RWPE2 (cell line): Measurements from ENCODE around the gene FHIT.
A peak's percentile ranks its signal among the peaks of the same experiment; 100 is the strongest.

Experiments used
- ATAC-seq: fragments of 200-7000 bp; cut with Tn5 transposase; 3 replicates; pipeline ENCODE4 v1.9.1; 2021; ENCODE audit warnings: low read depth
- DNase-seq: peaks from one replicate; pipeline ENCODE4 v3.0.0-alpha.2; 2020; ENCODE audit warnings: low spot score
- H3K27ac ChIP-seq: fragments of 450-650 bp; 2 replicates; pipeline ENCODE4 v1.5.1; 2017; ENCODE audit warnings: mild to moderate bottlenecking; ENCODE audit not compliant: poor library complexity, severe bottlenecking
- H3K27me3 ChIP-seq: fragments of 250-450 bp; sonication (Bioruptor Pico); 2 replicates; pipeline ENCODE4 v1.5.1; 2021; ENCODE audit warnings: mild to moderate bottlenecking, moderate library complexity; ENCODE audit not compliant: insufficient read depth, poor library complexity, severe bottlenecking
- H3K36me3 ChIP-seq: fragments of 250-450 bp; sonication (Bioruptor Pico); 2 replicates; pipeline ENCODE4 v1.5.1; 2020; ENCODE audit warnings: low read depth, mild to moderate bottlenecking, moderate library complexity
- H3K4me1 ChIP-seq: fragments of 250-450 bp; sonication (Bioruptor Pico); 2 replicates; pipeline ENCODE4 v1.5.1; 2021; ENCODE audit warnings: mild to moderate bottlenecking, moderate library complexity; ENCODE audit not compliant: insufficient read depth, poor library complexity, severe bottlenecking
- H3K4me3 ChIP-seq: fragments of 250-450 bp; sonication (Bioruptor Pico); 2 replicates; pipeline ENCODE4 v1.5.1; 2021; ENCODE audit warnings: mild to moderate bottlenecking, moderate library complexity; ENCODE audit not compliant: severe bottlenecking
- H3K9me3 ChIP-seq: fragments of 250-450 bp; sonication (Bioruptor Pico); 2 replicates; pipeline ENCODE4 v1.5.1; 2021; ENCODE audit warnings: mild to moderate bottlenecking, moderate library complexity; ENCODE audit not compliant: severe bottlenecking
- TF ChIP-seq, protein P1 (sequence below): fragments of 450-650 bp; IDR thresholded peaks from one replicate; pipeline ENCODE4 v1.5.1; 2017; ENCODE audit warnings: mild to moderate bottlenecking, moderate library complexity; ENCODE audit not compliant: poor library complexity, severe bottlenecking

The FHIT gene

GRCh38 chr3:59879031-59879581, 1372.1 kb downstream of the FHIT start:
- ATAC-seq, result no peak

DNA sequence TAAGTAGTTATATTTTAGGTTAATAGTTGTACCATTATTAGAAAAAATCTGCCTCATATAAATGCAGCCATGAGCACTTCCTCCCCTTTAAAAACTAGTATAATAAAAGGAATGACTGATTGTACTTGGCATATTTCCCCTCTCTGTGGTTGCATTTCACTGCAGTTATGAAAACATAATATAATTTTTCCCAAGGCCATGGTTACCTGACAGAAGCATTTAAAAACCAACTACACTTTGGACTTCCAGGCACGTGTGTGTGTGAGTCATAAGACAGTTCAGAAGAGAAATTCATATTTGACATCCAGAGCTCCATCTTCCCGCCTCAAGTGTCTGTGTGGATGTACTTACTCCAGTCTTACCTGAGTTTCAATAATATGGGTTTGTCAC, 1373.2 kb downstream of the FHIT start:
- Histone ChIP-seq H3K36me3 (no peaks in the 10 kb centered on the region), H3K4me1 (peaks cover 3% of the 10 kb centered on the region), H3K4me3 (no peak overlapping the region), H3K9me3 (no peaks in the 10 kb centered on the region), H3K27me3 (no peaks in the 10 kb centered on the region), H3K27ac (no peak overlapping the region)
- TF ChIP-seq, protein P1, sequence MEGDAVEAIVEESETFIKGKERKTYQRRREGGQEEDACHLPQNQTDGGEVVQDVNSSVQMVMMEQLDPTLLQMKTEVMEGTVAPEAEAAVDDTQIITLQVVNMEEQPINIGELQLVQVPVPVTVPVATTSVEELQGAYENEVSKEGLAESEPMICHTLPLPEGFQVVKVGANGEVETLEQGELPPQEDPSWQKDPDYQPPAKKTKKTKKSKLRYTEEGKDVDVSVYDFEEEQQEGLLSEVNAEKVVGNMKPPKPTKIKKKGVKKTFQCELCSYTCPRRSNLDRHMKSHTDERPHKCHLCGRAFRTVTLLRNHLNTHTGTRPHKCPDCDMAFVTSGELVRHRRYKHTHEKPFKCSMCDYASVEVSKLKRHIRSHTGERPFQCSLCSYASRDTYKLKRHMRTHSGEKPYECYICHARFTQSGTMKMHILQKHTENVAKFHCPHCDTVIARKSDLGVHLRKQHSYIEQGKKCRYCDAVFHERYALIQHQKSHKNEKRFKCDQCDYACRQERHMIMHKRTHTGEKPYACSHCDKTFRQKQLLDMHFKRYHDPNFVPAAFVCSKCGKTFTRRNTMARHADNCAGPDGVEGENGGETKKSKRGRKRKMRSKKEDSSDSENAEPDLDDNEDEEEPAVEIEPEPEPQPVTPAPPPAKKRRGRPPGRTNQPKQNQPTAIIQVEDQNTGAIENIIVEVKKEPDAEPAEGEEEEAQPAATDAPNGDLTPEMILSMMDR, result no peak
- ATAC-seq (peak; percentile 60), DNase-seq (no peak)

More at GRCh38 chr3:59879031-59879581, 1372.1 kb downstream of the FHIT start:
- DNase-seq, result no peak
- Histone ChIP-seq H3K4me1 (peaks cover 3% of the 10 kb centered on the region), H3K27ac (no peak overlapping the region), H3K27me3 (no peaks in the 10 kb centered on the region), H3K4me3 (no peak overlapping the region), H3K36me3 (no peaks in the 10 kb centered on the region), H3K9me3 (no peaks in the 10 kb centered on the region)
- TF ChIP-seq, protein P1, result no peak

DNA sequence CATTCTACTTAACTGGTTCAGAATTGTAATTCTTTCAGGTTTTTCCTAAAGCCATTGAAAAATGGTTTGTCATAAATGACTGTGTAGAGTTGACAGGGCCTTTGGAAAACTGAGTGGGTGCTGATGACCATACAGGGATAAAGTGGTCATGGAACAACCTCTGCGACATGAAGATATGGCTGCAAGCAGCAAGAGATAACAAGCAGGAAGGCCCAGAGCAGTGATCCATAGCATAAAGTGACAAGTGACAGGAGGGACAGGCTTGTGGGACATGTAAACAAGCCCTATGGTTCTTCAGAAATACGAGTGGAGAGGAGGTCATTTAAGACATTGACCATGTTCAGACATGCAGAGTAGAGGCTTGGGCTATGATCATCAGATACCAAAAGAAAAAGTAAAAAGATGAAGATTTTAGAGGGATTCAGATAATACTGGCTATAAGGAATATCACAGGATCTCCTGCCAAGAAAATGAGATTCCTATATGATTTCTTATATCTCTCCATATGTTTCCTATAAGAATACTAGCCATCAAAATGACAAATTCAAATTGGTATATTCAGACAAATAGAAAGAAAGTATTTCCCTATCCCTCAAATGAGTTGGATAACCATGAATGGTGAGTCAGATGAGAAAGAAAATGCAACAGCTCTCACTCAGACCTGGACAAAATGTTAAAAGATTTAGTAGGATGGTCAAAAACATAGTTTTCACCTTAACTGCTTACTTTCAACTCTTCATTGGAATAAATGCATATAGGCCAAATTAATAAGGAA, 1373.8 kb downstream of the FHIT start:
- DNase-seq, result no peak

DNA sequence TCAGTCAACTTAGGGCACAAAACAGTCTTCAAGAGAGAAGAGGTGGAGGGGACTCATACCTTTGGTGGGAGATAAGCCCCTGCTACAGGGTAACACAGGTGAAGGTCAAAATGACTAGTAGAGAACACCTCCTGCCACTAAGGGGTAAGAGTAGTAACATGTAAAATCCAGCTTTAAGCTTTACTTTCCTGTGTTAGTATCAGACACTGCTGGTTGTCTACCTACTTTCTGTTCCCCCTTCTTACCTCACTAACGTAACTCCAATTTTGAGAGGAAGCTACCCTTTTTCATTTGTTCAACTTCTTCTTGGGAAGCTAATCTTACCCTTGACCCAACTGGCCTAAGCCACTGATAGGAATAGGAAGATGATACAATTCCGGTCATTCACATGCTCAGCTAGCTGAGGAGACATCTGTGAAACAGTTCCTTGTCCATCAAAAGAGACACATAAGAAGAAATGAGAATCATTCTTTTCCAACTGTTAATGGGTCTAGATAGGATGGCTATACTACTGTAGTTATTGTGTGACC, 1374.7 kb downstream of the FHIT start:
- no peak overlapping the region for H3K4me3 ChIP-seq
- peaks cover 3% of the 10 kb centered on the region for H3K4me1 ChIP-seq
- TF ChIP-seq, protein P1, result no peak
- DNase-seq (no peak), ATAC-seq (no peak)
- H3K9me3 ChIP-seq, result no peaks in the 10 kb centered on the region
- no peaks in the 10 kb centered on the region for H3K36me3 ChIP-seq
- H3K27me3 ChIP-seq, result no peaks in the 10 kb centered on the region
- no peak overlapping the region for H3K27ac ChIP-seq

More for the DNA sequence above, 1373.8 kb downstream of the FHIT start:
- TF ChIP-seq, protein P1, result no peak
- no peaks in the 10 kb centered on the region for H3K9me3 ChIP-seq
- no peak for ATAC-seq
- peaks cover 3% of the 10 kb centered on the region for H3K4me1 ChIP-seq
- no peaks in the 10 kb centered on the region for H3K36me3 ChIP-seq
- no peaks in the 10 kb centered on the region for H3K27me3 ChIP-seq
- no peak overlapping the region for H3K4me3 ChIP-seq
- H3K27ac ChIP-seq, result no peak overlapping the region
